Measurements from ENCODE around the gene FCHSD2.

DNA sequence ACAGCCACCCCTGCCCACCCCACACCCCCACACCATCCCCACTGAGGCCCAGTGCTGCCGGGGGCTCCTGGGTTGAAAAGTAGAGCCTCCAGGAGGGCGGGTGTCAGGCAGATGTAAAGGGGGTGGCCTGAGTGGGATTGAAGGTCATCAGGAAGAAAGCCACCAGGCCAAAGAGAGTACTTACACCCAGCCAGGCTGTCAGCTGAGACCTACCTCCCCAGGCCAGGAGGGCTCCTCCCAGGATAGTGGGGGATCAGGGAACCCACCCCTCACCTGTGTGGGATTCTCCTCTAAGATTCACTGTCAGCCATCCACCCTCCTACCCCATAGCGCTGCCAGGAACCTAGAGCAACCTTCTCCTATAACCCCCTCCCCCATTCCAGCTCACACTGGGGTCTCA is 17.2 kb upstream of the FCHSD2 start:
- TF ChIP-seq ZFP37 (tag by site-specific recombination; IDR thresholded peaks at IDR 0.05) (no peak), ZBTB1 (tag by site-specific recombination; IDR thresholded peaks at IDR 0.05) (no peak), ZNF433 (tag by site-specific recombination; IDR thresholded peaks at IDR 0.05; ENCODE audit: low read depth) (no peak), ZNF776 (tag by site-specific recombination; IDR thresholded peaks at IDR 0.05; ENCODE audit: borderline replicate concordance) (no peak), TCF7L2 (IDR thresholded peaks at IDR 0.05; ENCODE audit: borderline replicate concordance, low read depth, low read length) (no peak), ZNF121 (tag by site-specific recombination; IDR thresholded peaks at IDR 0.05) (no peak), ZNF600 (tag by site-specific recombination; IDR thresholded peaks at IDR 0.05) (no peak), ZNF561 (tag by site-specific recombination; IDR thresholded peaks at IDR 0.05; ENCODE audit: borderline replicate concordance) (no peak), ZNF530 (tag by site-specific recombination; IDR thresholded peaks at IDR 0.05; ENCODE audit: low read depth) (no peak), ZNF335 (tag by site-specific recombination; conservative IDR thresholded peaks at IDR 0.05) (no peak)
- TF ChIP-seq, protein P1, sequence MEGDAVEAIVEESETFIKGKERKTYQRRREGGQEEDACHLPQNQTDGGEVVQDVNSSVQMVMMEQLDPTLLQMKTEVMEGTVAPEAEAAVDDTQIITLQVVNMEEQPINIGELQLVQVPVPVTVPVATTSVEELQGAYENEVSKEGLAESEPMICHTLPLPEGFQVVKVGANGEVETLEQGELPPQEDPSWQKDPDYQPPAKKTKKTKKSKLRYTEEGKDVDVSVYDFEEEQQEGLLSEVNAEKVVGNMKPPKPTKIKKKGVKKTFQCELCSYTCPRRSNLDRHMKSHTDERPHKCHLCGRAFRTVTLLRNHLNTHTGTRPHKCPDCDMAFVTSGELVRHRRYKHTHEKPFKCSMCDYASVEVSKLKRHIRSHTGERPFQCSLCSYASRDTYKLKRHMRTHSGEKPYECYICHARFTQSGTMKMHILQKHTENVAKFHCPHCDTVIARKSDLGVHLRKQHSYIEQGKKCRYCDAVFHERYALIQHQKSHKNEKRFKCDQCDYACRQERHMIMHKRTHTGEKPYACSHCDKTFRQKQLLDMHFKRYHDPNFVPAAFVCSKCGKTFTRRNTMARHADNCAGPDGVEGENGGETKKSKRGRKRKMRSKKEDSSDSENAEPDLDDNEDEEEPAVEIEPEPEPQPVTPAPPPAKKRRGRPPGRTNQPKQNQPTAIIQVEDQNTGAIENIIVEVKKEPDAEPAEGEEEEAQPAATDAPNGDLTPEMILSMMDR (tag by site-specific recombination; IDR thresholded peaks at IDR 0.05) = no peak
- TF ChIP-seq, protein P2, sequence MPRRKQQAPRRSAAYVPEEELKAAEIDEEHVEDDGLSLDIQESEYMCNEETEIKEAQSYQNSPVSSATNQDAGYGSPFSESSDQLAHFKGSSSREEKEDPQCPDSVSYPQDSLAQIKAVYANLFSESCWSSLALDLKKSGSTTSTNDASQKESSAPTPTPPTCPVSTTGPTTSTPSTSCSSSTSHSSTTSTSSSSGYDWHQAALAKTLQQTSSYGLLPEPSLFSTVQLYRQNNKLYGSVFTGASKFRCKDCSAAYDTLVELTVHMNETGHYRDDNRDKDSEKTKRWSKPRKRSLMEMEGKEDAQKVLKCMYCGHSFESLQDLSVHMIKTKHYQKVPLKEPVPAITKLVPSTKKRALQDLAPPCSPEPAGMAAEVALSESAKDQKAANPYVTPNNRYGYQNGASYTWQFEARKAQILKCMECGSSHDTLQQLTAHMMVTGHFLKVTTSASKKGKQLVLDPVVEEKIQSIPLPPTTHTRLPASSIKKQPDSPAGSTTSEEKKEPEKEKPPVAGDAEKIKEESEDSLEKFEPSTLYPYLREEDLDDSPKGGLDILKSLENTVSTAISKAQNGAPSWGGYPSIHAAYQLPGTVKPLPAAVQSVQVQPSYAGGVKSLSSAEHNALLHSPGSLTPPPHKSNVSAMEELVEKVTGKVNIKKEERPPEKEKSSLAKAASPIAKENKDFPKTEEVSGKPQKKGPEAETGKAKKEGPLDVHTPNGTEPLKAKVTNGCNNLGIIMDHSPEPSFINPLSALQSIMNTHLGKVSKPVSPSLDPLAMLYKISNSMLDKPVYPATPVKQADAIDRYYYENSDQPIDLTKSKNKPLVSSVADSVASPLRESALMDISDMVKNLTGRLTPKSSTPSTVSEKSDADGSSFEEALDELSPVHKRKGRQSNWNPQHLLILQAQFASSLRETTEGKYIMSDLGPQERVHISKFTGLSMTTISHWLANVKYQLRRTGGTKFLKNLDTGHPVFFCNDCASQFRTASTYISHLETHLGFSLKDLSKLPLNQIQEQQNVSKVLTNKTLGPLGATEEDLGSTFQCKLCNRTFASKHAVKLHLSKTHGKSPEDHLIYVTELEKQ (tag by site-specific recombination; IDR thresholded peaks at IDR 0.05; ENCODE audit: borderline replicate concordance) = no peak
- TF ChIP-seq, protein P3, sequence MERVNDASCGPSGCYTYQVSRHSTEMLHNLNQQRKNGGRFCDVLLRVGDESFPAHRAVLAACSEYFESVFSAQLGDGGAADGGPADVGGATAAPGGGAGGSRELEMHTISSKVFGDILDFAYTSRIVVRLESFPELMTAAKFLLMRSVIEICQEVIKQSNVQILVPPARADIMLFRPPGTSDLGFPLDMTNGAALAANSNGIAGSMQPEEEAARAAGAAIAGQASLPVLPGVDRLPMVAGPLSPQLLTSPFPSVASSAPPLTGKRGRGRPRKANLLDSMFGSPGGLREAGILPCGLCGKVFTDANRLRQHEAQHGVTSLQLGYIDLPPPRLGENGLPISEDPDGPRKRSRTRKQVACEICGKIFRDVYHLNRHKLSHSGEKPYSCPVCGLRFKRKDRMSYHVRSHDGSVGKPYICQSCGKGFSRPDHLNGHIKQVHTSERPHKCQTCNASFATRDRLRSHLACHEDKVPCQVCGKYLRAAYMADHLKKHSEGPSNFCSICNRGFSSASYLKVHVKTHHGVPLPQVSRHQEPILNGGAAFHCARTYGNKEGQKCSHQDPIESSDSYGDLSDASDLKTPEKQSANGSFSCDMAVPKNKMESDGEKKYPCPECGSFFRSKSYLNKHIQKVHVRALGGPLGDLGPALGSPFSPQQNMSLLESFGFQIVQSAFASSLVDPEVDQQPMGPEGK (tag by site-specific recombination; IDR thresholded peaks at IDR 0.05) = no peak
- TF ChIP-seq, protein P4, sequence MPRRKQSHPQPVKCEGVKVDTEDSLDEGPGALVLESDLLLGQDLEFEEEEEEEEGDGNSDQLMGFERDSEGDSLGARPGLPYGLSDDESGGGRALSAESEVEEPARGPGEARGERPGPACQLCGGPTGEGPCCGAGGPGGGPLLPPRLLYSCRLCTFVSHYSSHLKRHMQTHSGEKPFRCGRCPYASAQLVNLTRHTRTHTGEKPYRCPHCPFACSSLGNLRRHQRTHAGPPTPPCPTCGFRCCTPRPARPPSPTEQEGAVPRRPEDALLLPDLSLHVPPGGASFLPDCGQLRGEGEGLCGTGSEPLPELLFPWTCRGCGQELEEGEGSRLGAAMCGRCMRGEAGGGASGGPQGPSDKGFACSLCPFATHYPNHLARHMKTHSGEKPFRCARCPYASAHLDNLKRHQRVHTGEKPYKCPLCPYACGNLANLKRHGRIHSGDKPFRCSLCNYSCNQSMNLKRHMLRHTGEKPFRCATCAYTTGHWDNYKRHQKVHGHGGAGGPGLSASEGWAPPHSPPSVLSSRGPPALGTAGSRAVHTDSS (tag by site-specific recombination; IDR thresholded peaks at IDR 0.05) = no peak

Measured in HEK293 (cell line).